Neural crest cell (in vitro differentiated cells): ENCODE data around the gene IZUMO4. TPM values are rescaled to one million over a fixed set of nuclear protein-coding genes. Genes with fewer than 3 reads are reported as not detected.

Experiments used
- DNase-seq: peaks from one replicate; pipeline ENCODE4 v3.0.0; 2021; ENCODE audit warnings: low read depth, mixed read lengths, low spot score
- H3K27ac Mint-ChIP-seq: one replicate; pipeline ENCODE4 v1.8.0; 2021; ENCODE audit warnings: mild to moderate bottlenecking, mixed read lengths; ENCODE audit not compliant: unreplicated experiment
- H3K27me3 Mint-ChIP-seq: 2 replicates; pipeline ENCODE4 v1.8.0; 2021; ENCODE audit warnings: low read depth, mild to moderate bottlenecking, mixed read lengths
- H3K36me3 Mint-ChIP-seq: 2 replicates; pipeline ENCODE4 v1.8.0; 2021; ENCODE audit warnings: low read depth, mild to moderate bottlenecking, mixed read lengths
- H3K4me1 Mint-ChIP-seq: 2 replicates; pipeline ENCODE4 v1.8.0; 2021; ENCODE audit warnings: mixed read lengths
- H3K4me3 Mint-ChIP-seq: one replicate; pipeline ENCODE4 v1.8.0; 2021; ENCODE audit warnings: mild to moderate bottlenecking, mixed read lengths
- H3K9me3 Mint-ChIP-seq: 2 replicates; pipeline ENCODE4 v1.8.0; 2021; ENCODE audit warnings: mixed read lengths
- CTCF ChIP-seq: fragments of 200-600 bp; sonication (generic); conservative IDR thresholded peaks from 2 replicates; pipeline ENCODE4 v1.5.0; 2021; ENCODE audit warnings: antibody characterized with exemption, mild to moderate bottlenecking
- total RNA-seq: library from RNA; stranded (reverse); gene quantifications from 2 replicates; pipeline ENCODE4 v1.2.1, GENCODE V29; 2021

The IZUMO4 gene
- total RNA-seq, 1 donor from 2014 or later = 5.6 TPM

GRCh38 chr19:2111886-2112285 lies 15.2 kb downstream of the IZUMO4 start:
- no peaks in the 10 kb centered on the region for H3K27me3 Mint-ChIP-seq
- TF ChIP-seq CTCF = no peak
- H3K36me3 Mint-ChIP-seq = peaks cover 16% of the 10 kb centered on the region
- no peak overlapping the region for H3K4me3 Mint-ChIP-seq
- no peak overlapping the region for H3K27ac Mint-ChIP-seq
- no peaks in the 10 kb centered on the region for H3K4me1 Mint-ChIP-seq
- no peak for DNase-seq
- no peaks in the 10 kb centered on the region for H3K9me3 Mint-ChIP-seq

GRCh38 chr19:2112516-2113320 lies 16.0 kb downstream of the IZUMO4 start:
- H3K27ac Mint-ChIP-seq = no peak overlapping the region
- DNase-seq = no peak
- no peak for TF ChIP-seq CTCF
- H3K27me3 Mint-ChIP-seq = no peaks in the 10 kb centered on the region
- H3K4me1 Mint-ChIP-seq = no peaks in the 10 kb centered on the region
- no peaks in the 10 kb centered on the region for H3K9me3 Mint-ChIP-seq
- peaks cover 16% of the 10 kb centered on the region for H3K36me3 Mint-ChIP-seq
- H3K4me3 Mint-ChIP-seq = no peak overlapping the region

GRCh38 chr19:2113439-2114211 lies 16.9 kb downstream of the IZUMO4 start:
- Mint-ChIP-seq H3K36me3 (peaks cover 11% of the 10 kb centered on the region), H3K27me3 (no peaks in the 10 kb centered on the region), H3K4me1 (no peaks in the 10 kb centered on the region), H3K9me3 (no peaks in the 10 kb centered on the region), H3K27ac (no peak overlapping the region), H3K4me3 (no peak overlapping the region)
- no peak for DNase-seq
- no peak for TF ChIP-seq CTCF

- DNase-seq = no peak
- Mint-ChIP-seq H3K27ac (no peak overlapping the region), H3K9me3 (no peaks in the 10 kb centered on the region), H3K36me3 (peaks cover 9% of the 10 kb centered on the region), H3K27me3 (no peaks in the 10 kb centered on the region), H3K4me3 (no peak overlapping the region), H3K4me1 (no peaks in the 10 kb centered on the region)
- TF ChIP-seq CTCF = no peak
Measured at GRCh38 chr19:2114218-2114617, 17.5 kb downstream of the IZUMO4 start.

GRCh38 chr19:2114821-2115220 lies 18.1 kb downstream of the IZUMO4 start:
- peaks cover 8% of the 10 kb centered on the region for H3K36me3 Mint-ChIP-seq
- H3K4me3 Mint-ChIP-seq = no peak overlapping the region
- no peak for TF ChIP-seq CTCF

More at GRCh38 chr19:2114821-2115220, 18.1 kb downstream of the IZUMO4 start:
- Mint-ChIP-seq H3K27ac (no peak overlapping the region), H3K4me1 (no peaks in the 10 kb centered on the region), H3K9me3 (no peaks in the 10 kb centered on the region), H3K27me3 (no peaks in the 10 kb centered on the region)
- no peak for DNase-seq
